Trophoblast cell (in vitro differentiated cells and primary cell): ENCODE measurements around the gene DISP2. TPM values are rescaled to one million over a fixed set of nuclear protein-coding genes. Genes with fewer than 3 reads are reported as not detected.

Experiments used
- DNase-seq, 2 donors: peaks; one replicate each; pipeline ENCODE4 v3.0.0-alpha.2; 2016
- H2AFZ ChIP-seq: 2 replicates; pipeline ENCODE4 v1.6.1; 2013; ENCODE audit warnings: low read length, moderate library complexity, mild to moderate bottlenecking; ENCODE audit not compliant: insufficient read depth, poor library complexity
- H2AK5ac ChIP-seq: 2 replicates; pipeline ENCODE4 v1.6.1; 2013; ENCODE audit warnings: mild to moderate bottlenecking, low read length
- H2BK120ac ChIP-seq: 2 replicates; pipeline ENCODE4 v1.6.1; 2013; ENCODE audit warnings: low read length, mild to moderate bottlenecking, moderate library complexity; ENCODE audit not compliant: insufficient read depth, poor library complexity
- H2BK12ac ChIP-seq: 2 replicates; pipeline ENCODE4 v1.6.1; 2013; ENCODE audit warnings: mild to moderate bottlenecking, low read length, moderate library complexity
- H2BK5ac ChIP-seq: 2 replicates; pipeline ENCODE4 v1.6.1; 2013; ENCODE audit warnings: low read length, low read depth, moderate library complexity, mild to moderate bottlenecking; ENCODE audit not compliant: poor library complexity
- H3K14ac ChIP-seq: 2 replicates; pipeline ENCODE4 v1.6.1; 2013; ENCODE audit warnings: mild to moderate bottlenecking, low read length
- H3K18ac ChIP-seq: 2 replicates; pipeline ENCODE4 v1.6.1; 2013; ENCODE audit warnings: mild to moderate bottlenecking, low read length
- H3K23ac ChIP-seq: 2 replicates; pipeline ENCODE4 v1.6.1; 2013; ENCODE audit warnings: low read length
- H3K27ac ChIP-seq: 2 replicates; pipeline ENCODE4 v1.5.1; 2013; ENCODE audit warnings: low read depth, mild to moderate bottlenecking, inconsistent platforms, low read length, moderate library complexity
- H3K27me3 ChIP-seq: 2 replicates; pipeline ENCODE4 v1.6.1; 2013; ENCODE audit warnings: inconsistent platforms, mild to moderate bottlenecking, low read length, moderate library complexity; ENCODE audit not compliant: insufficient read depth
- H3K36me3 ChIP-seq, 2 experiments: 1 replicate in 1 of 2; 2 replicates in 1 of 2; pipeline ENCODE4 v1.6.1; 2013; ENCODE audit warnings: low read length in 2 of 2, mild to moderate bottlenecking in 2 of 2, moderate library complexity in 1 of 2; ENCODE audit not compliant: insufficient read depth in 2 of 2, control insufficient read depth in 1 of 2
- H3K4ac ChIP-seq: 2 replicates; pipeline ENCODE4 v1.6.1; 2013; ENCODE audit warnings: low read depth, mild to moderate bottlenecking, low read length, moderate library complexity
- H3K4me1 ChIP-seq, 2 experiments: 1 replicate in 1 of 2; 2 replicates in 1 of 2; pipeline ENCODE4 v1.6.1; 2013; ENCODE audit warnings: low read length in 2 of 2, mild to moderate bottlenecking in 2 of 2, moderate library complexity in 1 of 2; ENCODE audit not compliant: insufficient read depth in 2 of 2, control insufficient read depth in 1 of 2
- H3K4me2 ChIP-seq: 2 replicates; pipeline ENCODE4 v1.6.1; 2013; ENCODE audit warnings: inconsistent platforms, mild to moderate bottlenecking, low read length, moderate library complexity
- H3K4me3 ChIP-seq: 2 replicates; pipeline ENCODE4 v1.5.1; 2013; ENCODE audit warnings: mild to moderate bottlenecking, low read depth, low read length, inconsistent platforms
- H3K79me1 ChIP-seq: one replicate; pipeline ENCODE4 v1.6.1; 2013; ENCODE audit warnings: low read length
- H3K79me2 ChIP-seq: 2 replicates; pipeline ENCODE4 v1.6.1; 2013; ENCODE audit warnings: low read length, mild to moderate bottlenecking; ENCODE audit not compliant: control insufficient read depth, insufficient read depth, poor library complexity
- H3K9ac ChIP-seq: 2 replicates; pipeline ENCODE4 v1.6.1; 2013; ENCODE audit warnings: mild to moderate bottlenecking, low read length
- H3K9me3 ChIP-seq: 2 replicates; pipeline ENCODE4 v1.6.1; 2013; ENCODE audit warnings: low read depth, mild to moderate bottlenecking, control low read depth, inconsistent platforms, low read length; ENCODE audit not compliant: insufficient read depth
- H4K12ac ChIP-seq: 2 replicates; pipeline ENCODE4 v1.6.1; 2013; ENCODE audit warnings: low read depth, mild to moderate bottlenecking, low read length, moderate library complexity
- H4K8ac ChIP-seq: 2 replicates; pipeline ENCODE4 v1.6.1; 2013; ENCODE audit warnings: low read depth, mild to moderate bottlenecking, low read length, moderate library complexity
- H4K91ac ChIP-seq: one replicate; pipeline ENCODE4 v1.6.1; 2013; ENCODE audit warnings: low read depth, mild to moderate bottlenecking, low read length, moderate library complexity
- WGBS: extraction: QIAGEN DNeasy Blood & Tissue Kit; methylation state at CpG from one replicate; pipeline ENCODE4 v1.1.7; 2013; ENCODE audit warnings: missing lambda C conversion rate; ENCODE audit not compliant: insufficient read length, insufficient coverage; ENCODE audit errors: extremely low coverage; 5-methylcytosine and 5-hydroxymethylcytosine counted together
- polyA plus RNA-seq: library from polyadenylated mRNA; stranded (reverse); fragments of 200-250 nt; gene quantifications from 2 replicates; pipeline ENCODE4 v1.2.3, GENCODE V29; 2013

DISP2 gene, protein sequence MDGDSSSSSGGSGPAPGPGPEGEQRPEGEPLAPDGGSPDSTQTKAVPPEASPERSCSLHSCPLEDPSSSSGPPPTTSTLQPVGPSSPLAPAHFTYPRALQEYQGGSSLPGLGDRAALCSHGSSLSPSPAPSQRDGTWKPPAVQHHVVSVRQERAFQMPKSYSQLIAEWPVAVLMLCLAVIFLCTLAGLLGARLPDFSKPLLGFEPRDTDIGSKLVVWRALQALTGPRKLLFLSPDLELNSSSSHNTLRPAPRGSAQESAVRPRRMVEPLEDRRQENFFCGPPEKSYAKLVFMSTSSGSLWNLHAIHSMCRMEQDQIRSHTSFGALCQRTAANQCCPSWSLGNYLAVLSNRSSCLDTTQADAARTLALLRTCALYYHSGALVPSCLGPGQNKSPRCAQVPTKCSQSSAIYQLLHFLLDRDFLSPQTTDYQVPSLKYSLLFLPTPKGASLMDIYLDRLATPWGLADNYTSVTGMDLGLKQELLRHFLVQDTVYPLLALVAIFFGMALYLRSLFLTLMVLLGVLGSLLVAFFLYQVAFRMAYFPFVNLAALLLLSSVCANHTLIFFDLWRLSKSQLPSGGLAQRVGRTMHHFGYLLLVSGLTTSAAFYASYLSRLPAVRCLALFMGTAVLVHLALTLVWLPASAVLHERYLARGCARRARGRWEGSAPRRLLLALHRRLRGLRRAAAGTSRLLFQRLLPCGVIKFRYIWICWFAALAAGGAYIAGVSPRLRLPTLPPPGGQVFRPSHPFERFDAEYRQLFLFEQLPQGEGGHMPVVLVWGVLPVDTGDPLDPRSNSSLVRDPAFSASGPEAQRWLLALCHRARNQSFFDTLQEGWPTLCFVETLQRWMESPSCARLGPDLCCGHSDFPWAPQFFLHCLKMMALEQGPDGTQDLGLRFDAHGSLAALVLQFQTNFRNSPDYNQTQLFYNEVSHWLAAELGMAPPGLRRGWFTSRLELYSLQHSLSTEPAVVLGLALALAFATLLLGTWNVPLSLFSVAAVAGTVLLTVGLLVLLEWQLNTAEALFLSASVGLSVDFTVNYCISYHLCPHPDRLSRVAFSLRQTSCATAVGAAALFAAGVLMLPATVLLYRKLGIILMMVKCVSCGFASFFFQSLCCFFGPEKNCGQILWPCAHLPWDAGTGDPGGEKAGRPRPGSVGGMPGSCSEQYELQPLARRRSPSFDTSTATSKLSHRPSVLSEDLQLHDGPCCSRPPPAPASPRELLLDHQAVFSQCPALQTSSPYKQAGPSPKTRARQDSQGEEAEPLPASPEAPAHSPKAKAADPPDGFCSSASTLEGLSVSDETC (N-terminal part only)
- 0.34 and 0.35 TPM in 2 replicates for polyA plus RNA-seq

DNA sequence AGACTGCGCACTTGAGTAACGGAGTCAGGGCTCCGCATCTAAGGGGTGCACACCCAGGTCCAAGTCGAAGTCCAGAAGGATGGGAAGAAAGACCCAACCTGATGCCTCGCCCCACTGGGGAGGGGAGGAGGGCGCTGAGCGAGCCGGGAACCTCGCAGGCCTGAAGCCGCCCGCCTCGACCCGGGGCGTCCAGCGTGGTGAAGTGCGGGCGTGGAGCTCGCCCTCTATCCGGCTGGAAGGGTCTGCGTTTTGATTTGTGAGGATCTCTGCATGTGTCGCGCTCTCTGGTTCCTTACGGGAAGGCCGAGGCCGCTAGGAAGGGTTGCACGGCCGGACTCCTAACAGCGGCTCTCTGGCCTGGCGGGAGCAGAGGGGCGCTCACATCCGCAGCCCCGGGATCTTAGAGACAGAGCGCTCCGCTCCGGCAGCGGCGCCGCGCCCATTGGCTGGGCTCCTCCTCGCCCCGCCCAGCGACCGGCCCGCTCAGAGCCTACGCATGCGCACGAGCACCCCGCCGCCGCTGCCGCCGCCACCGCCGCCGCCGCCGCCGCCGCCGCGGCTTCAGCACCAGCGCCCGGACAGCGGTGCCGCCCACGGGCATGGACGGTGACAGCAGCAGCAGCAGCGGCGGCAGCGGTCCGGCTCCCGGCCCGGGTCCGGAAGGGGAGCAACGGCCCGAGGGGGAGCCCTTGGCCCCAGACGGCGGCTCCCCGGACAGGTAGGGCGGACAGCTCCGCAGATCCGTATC lies at the start of gene DISP2:
DISP2 (plus strand) TSS at position 497 of the 748 bp plus-strand sequence; CDS start at position 600, 103 bp downstream.
- H3K4ac ChIP-seq = no peak within 1 kb of the TSS
- peak; percentile 77 to 92 for DNase-seq
- H3K9me3 ChIP-seq = no peaks in the 10 kb centered on the region
- H3K79me1 ChIP-seq = no peaks in the 10 kb centered on the region
- H3K9ac ChIP-seq = no peak within 1 kb of the TSS
- peak within 1 kb of the TSS; percentile 65 for H3K4me3 ChIP-seq
- H4K8ac ChIP-seq = no peak within 1 kb of the TSS
- peak within 1 kb of the TSS; percentile 21 for H2AFZ ChIP-seq
- no peak within 1 kb of the TSS for H3K18ac ChIP-seq
- H2AK5ac ChIP-seq = no peak within 1 kb of the TSS
- no peak within 1 kb of the TSS for H4K91ac ChIP-seq
- H3K27ac ChIP-seq = no peak within 1 kb of the TSS
- H3K36me3 ChIP-seq = no peaks in the 10 kb centered on the region
- H3K23ac ChIP-seq = no peak within 1 kb of the TSS
- H3K4me1 ChIP-seq = peaks cover 3 to 7% of the 10 kb centered on the region in 2 experiments
- H2BK5ac ChIP-seq = no peak within 1 kb of the TSS
- H4K12ac ChIP-seq = no peak within 1 kb of the TSS
- H3K79me2 ChIP-seq = no peaks in the 10 kb centered on the region
- H2BK120ac ChIP-seq = no peak within 1 kb of the TSS
- no peak within 1 kb of the TSS for H3K14ac ChIP-seq
- no peak within 1 kb of the TSS for H2BK12ac ChIP-seq
- H3K4me2 ChIP-seq = peak within 1 kb of the TSS; percentile 99
- no CpG with 5 or more reads among the region's 82 CpGs for WGBS
- H3K27me3 ChIP-seq = no peaks in the 10 kb centered on the region

GRCh38 chr15:40309344-40309862 lies 48.6 kb upstream of the DISP2 start:
- H3K27me3 ChIP-seq = no peaks in the 10 kb centered on the region
- H4K12ac ChIP-seq = no peak overlapping the region
- no peak overlapping the region for H2AFZ ChIP-seq
- H3K4me3 ChIP-seq = no peak overlapping the region
- H3K18ac ChIP-seq = no peak overlapping the region
- no peak overlapping the region for H3K23ac ChIP-seq
- no peak overlapping the region for H3K9ac ChIP-seq
- no peaks in the 10 kb centered on the region for H3K9me3 ChIP-seq
- H2AK5ac ChIP-seq = no peak overlapping the region
- H2BK120ac ChIP-seq = no peak overlapping the region
- DNase-seq = no peak
- H3K36me3 ChIP-seq = no peaks in the 10 kb centered on the region
- H3K4ac ChIP-seq = no peak overlapping the region
- no peak overlapping the region for H4K8ac ChIP-seq
- no peak overlapping the region for H3K4me2 ChIP-seq
- no peak overlapping the region for H2BK12ac ChIP-seq
- peaks cover 7 to 12% of the 10 kb centered on the region in 2 experiments for H3K4me1 ChIP-seq
- no peak overlapping the region for H3K14ac ChIP-seq
- no peak overlapping the region for H3K27ac ChIP-seq
- no CpG with 5 or more reads among the region's 8 CpGs for WGBS
- H2BK5ac ChIP-seq = no peak overlapping the region
- H3K79me2 ChIP-seq = no peaks in the 10 kb centered on the region
- no peaks in the 10 kb centered on the region for H3K79me1 ChIP-seq
- H4K91ac ChIP-seq = no peak overlapping the region

- Histone ChIP-seq H4K91ac (no peak overlapping the region), H3K4me2 (no peak overlapping the region), H3K79me1 (no peaks in the 10 kb centered on the region), H2AFZ (no peak overlapping the region), H3K79me2 (no peaks in the 10 kb centered on the region), H4K12ac (no peak overlapping the region), H4K8ac (no peak overlapping the region), H3K23ac (no peak overlapping the region), H3K27me3 (no peaks in the 10 kb centered on the region), H3K4me3 (no peak overlapping the region), H3K18ac (no peak overlapping the region), H3K4me1 (peaks cover 7 to 12% of the 10 kb centered on the region in 2 experiments), H3K4ac (no peak overlapping the region), H2AK5ac (no peak overlapping the region), H2BK120ac (no peak overlapping the region), H3K9ac (no peak overlapping the region), H2BK12ac (no peak overlapping the region), H3K27ac (no peak overlapping the region), H3K9me3 (no peaks in the 10 kb centered on the region), H3K14ac (no peak overlapping the region), H2BK5ac (no peak overlapping the region), H3K36me3 (no peaks in the 10 kb centered on the region)
- WGBS = no CpG with 5 or more reads among the region's 4 CpGs
- peak in 1 of 2 donors; percentile 58 for DNase-seq
Measured at GRCh38 chr15:40310001-40310959, 47.7 kb upstream of the DISP2 start.
